ENCODE measurements around the gene SLX1B. TPM values are rescaled to one million over a fixed set of nuclear protein-coding genes. Genes with fewer than 3 reads are reported as not detected.
"Not testable (repeated sequence)": the region's sequence is repeated elsewhere in the genome, so short reads cannot be mapped to it uniquely, and the experiment has no call there.

SLX1B gene
- polyA plus RNA-seq, 1 experiment, result 10.4 TPM

DNA sequence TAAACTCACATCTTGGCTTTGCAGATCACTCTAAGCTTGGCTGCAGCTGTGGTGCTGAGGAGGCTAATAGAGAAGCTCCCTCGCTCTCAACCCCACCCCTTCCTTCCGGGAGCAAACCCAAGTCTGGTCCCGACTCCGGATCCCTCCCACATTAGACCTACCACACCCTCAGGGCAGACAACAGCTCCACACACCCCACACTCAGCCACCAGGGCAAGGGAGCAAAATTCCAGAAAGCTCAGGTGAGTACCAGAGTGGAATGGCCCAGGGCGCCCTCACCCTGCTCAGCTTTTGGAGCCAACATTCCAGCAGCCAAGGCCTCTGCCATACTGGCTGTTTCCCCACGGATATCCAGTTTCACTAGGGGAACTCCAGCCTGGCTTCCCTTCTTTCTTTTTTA, 15.3 kb downstream of the SLX1B start:
- not testable (repeated sequence) for H3K4me3 ChIP-seq (ENCODE audit: low read depth, low read length)

DNA sequence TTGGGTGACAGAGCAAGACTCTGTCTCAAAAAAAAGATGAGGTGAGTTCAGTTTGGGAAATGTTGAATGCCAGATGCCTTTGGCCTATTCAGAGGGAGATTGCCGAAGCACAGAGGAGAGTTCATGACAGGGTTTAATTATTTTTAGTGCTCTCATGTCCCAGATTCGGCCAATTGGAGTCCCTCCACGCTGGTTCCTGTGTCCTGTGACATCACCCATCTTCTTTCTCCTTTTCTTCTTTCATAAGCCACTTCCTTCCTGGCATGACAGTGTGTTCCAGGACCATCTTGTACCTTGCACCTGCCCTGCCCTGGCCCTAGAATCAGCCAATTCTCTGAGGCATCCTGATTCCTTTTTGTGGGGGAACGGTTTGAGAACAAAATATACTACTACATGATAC, 17.7 kb downstream of the SLX1B start:
- DNase-seq (ENCODE audit: low read depth); H3K27me3 ChIP-seq (ENCODE audit: control insufficient read depth, insufficient read depth, low read length); H3K36me3 ChIP-seq (ENCODE audit: control insufficient read depth, insufficient read depth, low read length); H3K4me3 ChIP-seq (ENCODE audit: low read depth, low read length); CTCF ChIA-PET; POLR2A ChIA-PET: not testable (repeated sequence)

More for the DNA sequence above, 15.3 kb downstream of the SLX1B start:
- POLR2A ChIA-PET; H3K36me3 ChIP-seq (ENCODE audit: control insufficient read depth, insufficient read depth, low read length); H3K27me3 ChIP-seq (ENCODE audit: control insufficient read depth, insufficient read depth, low read length); CTCF ChIA-PET; DNase-seq (ENCODE audit: low read depth): not testable (repeated sequence)

DNA sequence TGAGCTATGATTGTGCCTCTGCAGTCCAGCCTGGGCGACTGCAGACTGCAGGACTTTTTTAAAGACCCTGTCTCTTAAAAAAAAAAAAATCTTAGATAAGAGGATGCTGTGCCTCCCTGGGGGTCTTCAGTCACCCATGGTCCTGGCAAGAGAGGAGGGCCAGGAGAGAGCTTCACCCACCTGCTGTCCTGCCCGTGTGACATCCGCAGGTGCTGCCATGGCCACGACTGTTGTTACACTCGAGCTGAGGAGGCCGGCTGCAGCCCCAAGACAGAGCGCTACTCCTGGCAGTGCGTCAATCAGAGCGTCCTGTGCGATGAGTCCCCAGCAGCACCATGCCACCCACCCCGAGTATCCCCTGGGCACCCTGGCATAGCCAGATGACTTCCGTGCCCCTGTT, 27.9 kb downstream of the SLX1B start:
- POLR2A ChIA-PET; CTCF ChIA-PET; DNase-seq (ENCODE audit: low read depth); H3K27me3 ChIP-seq (ENCODE audit: control insufficient read depth, insufficient read depth, low read length); H3K36me3 ChIP-seq (ENCODE audit: control insufficient read depth, insufficient read depth, low read length); H3K4me3 ChIP-seq (ENCODE audit: low read depth, low read length): not testable (repeated sequence)

DNA sequence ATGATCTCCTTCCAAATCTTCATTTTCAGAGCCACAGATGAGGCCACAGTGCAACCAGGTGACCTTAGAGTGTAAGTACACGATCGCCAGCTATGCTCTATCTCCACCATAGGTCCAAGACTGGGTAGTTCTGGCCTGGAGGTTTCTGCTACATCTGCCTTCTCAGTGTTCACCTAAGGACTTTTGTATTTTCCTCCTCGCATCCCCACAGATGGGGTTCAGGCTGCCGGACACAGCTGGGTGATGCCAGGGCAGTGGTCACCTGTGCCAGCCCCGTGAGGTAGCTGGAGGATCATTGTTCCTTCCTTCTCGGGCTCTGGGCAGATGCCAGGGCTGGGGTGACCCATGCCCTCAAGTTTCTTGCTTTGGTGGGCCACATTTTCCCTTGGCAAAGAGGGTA, 52.0 kb downstream of the SLX1B start, which contains the start of gene NPIPB12:
Gene NPIPB12, minus strand, starts transcription at position 101 of the 400 bp plus-strand sequence.
- POLR2A ChIA-PET, result not testable (repeated sequence)

More for the DNA sequence above, 52.0 kb downstream of the SLX1B start, which contains the start of gene NPIPB12:
- H3K4me3 ChIP-seq (ENCODE audit: low read depth, low read length); CTCF ChIA-PET; H3K27me3 ChIP-seq (ENCODE audit: control insufficient read depth, insufficient read depth, low read length); DNase-seq (ENCODE audit: low read depth); H3K36me3 ChIP-seq (ENCODE audit: control insufficient read depth, insufficient read depth, low read length): not testable (repeated sequence)

Small RNA genes within 50 kb of the gene (small RNA-seq; reads per million reads assigned to genes)
- gene AC133555.2 (ENCODE audit: insufficient read length, low read depth, low replicate concordance), result not detected

Other genes with a start within 250 kb of the SLX1B start
- 0.17 and 0.42 TPM in 2 replicates for gene NPIPB11, start 47.8 kb upstream of the SLX1B start, polyA plus RNA-seq (2011; rRNA removed)
- 10.5 and 10.6 TPM in 2 replicates for gene BOLA2, start 182 bp upstream of the SLX1B start, polyA plus RNA-seq (2011; rRNA removed)
- gene SULT1A4, start 5.4 kb downstream of the SLX1B start, polyA plus RNA-seq (2011; rRNA removed), result 0.55 and 1.1 TPM in 2 replicates
- gene NPIPB12, start 51.9 kb downstream of the SLX1B start, polyA plus RNA-seq (2011; rRNA removed), result 4.9 and 10.2 TPM in 2 replicates
- gene SPN, start 208.7 kb downstream of the SLX1B start, polyA plus RNA-seq (2011; rRNA removed), result 0.04 TPM in 1 of 2 replicates, not detected in the other
- gene QPRT, start 224.6 kb downstream of the SLX1B start, polyA plus RNA-seq (2011; rRNA removed), result 4.2 and 4.7 TPM in 2 replicates